Measurements from ENCODE around the gene ZNF593. TPM values are rescaled to one million over a fixed set of nuclear protein-coding genes. Genes with fewer than 3 reads are reported as not detected.
A peak's percentile ranks its signal among the peaks of the same experiment; 100 is the strongest.

The ZNF593 gene
- total RNA-seq, 1 donor from 2014 or later, result 35.9 TPM

DNA sequence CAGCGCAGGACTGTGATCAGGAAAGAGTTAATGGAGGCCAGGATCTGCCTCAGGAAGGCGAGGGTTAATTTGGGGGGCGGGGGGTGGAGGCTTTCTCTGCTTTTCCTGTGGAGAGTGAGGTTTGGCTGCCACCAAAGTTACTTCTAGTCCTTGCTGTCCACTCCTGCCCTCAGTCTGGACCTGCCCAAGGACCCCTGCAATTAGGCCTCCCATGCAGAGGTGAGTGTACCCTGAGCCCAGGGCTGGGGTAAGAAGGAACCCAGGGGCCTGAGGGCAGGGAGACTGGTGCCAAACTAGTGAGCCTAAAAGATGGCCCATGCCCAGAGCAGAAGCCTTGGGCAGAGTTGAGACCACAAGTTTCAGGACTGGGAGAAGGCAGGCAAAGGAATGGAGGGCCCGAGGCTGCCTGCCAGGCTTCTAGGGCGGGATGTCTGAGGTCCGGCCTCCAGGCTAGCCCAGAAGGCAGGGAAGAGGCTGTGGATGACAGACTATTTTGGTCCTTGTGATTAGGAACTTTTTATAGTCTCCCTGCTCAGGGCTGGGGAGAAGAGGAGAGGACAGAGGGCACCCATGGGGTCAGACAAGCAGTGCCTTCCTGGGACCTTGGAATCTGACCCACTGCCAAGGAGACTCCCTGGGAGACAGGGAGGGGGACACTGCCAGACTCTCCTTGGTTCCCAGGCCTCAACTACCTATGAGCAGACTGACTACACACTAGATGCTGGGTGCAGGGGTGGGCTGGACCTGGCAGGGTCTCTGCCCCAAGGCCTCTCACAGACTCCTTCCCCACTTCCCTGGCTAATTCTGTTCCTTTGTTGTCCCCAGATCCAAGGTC is 10.6 kb upstream of the ZNF593 start, which contains the start of gene FAM110D:
Gene FAM110D (plus strand): TSS at position 172 of the 835 bp plus-strand sequence. CDS start 2,213 bp downstream, outside the sequence.
- no peak within 1 kb of the TSS for H3K27ac Mint-ChIP-seq (ENCODE audit: unreplicated experiment)

DNA sequence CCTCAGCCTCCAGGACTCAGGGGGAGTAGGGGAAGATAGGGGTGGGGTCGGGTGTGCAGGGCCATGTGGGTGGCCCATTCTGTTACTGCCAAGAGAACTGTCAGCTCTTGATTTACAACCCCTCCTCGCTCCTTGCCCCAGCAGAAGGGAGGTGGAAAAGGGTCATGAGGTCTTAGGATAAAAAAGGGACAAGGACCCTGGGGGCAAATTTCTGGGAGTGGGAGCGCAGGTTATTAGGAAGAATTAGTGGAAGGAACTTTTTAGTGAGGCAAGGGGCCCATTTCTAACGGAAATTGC is 10.0 kb upstream of the ZNF593 start:
- H3K4me3 Mint-ChIP-seq (ENCODE audit: unreplicated experiment), result peak overlapping the region; percentile 38
- peaks cover 13% of the 10 kb centered on the region for H3K4me1 Mint-ChIP-seq (ENCODE audit: low read depth, unreplicated experiment)
- no peaks in the 10 kb centered on the region for H3K36me3 Mint-ChIP-seq (ENCODE audit: unreplicated experiment)
- no peak for DNase-seq
- peaks cover 10% of the 10 kb centered on the region for H3K27me3 Mint-ChIP-seq (ENCODE audit: unreplicated experiment)
- TF ChIP-seq, protein P1, sequence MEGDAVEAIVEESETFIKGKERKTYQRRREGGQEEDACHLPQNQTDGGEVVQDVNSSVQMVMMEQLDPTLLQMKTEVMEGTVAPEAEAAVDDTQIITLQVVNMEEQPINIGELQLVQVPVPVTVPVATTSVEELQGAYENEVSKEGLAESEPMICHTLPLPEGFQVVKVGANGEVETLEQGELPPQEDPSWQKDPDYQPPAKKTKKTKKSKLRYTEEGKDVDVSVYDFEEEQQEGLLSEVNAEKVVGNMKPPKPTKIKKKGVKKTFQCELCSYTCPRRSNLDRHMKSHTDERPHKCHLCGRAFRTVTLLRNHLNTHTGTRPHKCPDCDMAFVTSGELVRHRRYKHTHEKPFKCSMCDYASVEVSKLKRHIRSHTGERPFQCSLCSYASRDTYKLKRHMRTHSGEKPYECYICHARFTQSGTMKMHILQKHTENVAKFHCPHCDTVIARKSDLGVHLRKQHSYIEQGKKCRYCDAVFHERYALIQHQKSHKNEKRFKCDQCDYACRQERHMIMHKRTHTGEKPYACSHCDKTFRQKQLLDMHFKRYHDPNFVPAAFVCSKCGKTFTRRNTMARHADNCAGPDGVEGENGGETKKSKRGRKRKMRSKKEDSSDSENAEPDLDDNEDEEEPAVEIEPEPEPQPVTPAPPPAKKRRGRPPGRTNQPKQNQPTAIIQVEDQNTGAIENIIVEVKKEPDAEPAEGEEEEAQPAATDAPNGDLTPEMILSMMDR (IDR thresholded peaks at IDR 0.05; ENCODE audit: partially characterized antibody, unreplicated experiment), result no peak
- no peak overlapping the region for H3K27ac Mint-ChIP-seq (ENCODE audit: unreplicated experiment)
- H3K9me3 Mint-ChIP-seq (ENCODE audit: unreplicated experiment), result peaks cover 4% of the 10 kb centered on the region

More for the DNA sequence above, 10.6 kb upstream of the ZNF593 start, which contains the start of gene FAM110D:
- peak within 1 kb of the TSS; percentile 38 for H3K4me3 Mint-ChIP-seq (ENCODE audit: unreplicated experiment)
- TF ChIP-seq, protein P1 (IDR thresholded peaks at IDR 0.05; ENCODE audit: partially characterized antibody, unreplicated experiment), result no peak
- no peak for DNase-seq
- peaks cover 12% of the 10 kb centered on the region for H3K4me1 Mint-ChIP-seq (ENCODE audit: low read depth, unreplicated experiment)
- peaks cover 4% of the 10 kb centered on the region for H3K9me3 Mint-ChIP-seq (ENCODE audit: unreplicated experiment)
- no peaks in the 10 kb centered on the region for H3K36me3 Mint-ChIP-seq (ENCODE audit: unreplicated experiment)
- H3K27me3 Mint-ChIP-seq (ENCODE audit: unreplicated experiment), result peaks cover 7% of the 10 kb centered on the region

DNA sequence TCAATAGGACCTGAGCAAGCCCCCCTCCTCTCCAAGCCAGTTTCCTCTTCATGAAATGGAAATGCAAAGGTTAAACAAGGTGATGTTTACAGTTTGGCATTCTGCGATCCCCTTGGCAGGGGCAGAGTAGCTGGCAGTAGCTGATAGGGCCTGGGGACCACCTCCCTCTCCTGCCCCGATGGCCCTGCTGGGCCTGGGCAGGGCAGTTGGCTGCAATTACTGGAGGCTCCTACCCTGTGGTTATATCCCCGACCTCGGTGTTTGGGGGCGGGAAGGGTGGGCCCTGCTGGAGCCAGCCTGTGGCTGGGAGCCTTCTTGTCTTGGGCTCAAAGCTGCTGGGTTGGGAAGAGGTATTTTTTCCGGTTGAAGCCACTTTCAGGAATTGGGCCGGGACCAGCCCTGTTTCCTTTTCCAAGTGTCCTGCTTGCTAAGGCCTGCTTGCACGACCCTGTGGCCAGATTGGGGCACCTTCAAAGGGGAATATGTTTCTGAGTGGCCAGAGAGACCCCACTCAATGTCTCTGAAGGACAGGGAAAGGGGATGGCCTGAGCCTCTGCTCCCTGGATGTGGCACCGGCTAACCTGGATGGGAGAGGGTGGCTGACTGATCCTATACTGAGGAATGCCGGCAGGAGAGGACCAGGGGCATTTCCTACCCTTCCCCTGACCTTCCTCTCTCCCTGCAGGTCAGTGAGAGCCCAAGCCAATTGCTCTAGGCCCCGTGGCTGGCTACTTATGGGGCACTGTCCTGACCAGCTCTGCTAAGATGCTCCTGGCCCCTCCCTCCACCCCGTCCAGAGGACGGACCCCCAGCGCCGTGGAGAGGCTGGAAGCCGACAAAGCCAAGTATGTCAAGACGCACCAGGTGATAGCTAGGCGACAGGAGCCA is 8.9 kb upstream of the ZNF593 start:
- Mint-ChIP-seq H3K27me3 (ENCODE audit: unreplicated experiment) (peaks cover 7% of the 10 kb centered on the region), H3K4me3 (ENCODE audit: unreplicated experiment) (peak overlapping the region; percentile 72), H3K36me3 (ENCODE audit: unreplicated experiment) (no peaks in the 10 kb centered on the region), H3K27ac (ENCODE audit: unreplicated experiment) (no peak overlapping the region), H3K9me3 (ENCODE audit: unreplicated experiment) (peaks cover 4% of the 10 kb centered on the region), H3K4me1 (ENCODE audit: low read depth, unreplicated experiment) (peaks cover 20% of the 10 kb centered on the region)
- TF ChIP-seq, protein P1 (IDR thresholded peaks at IDR 0.05; ENCODE audit: partially characterized antibody, unreplicated experiment), result no peak
- DNase-seq, result no peak

DNA sequence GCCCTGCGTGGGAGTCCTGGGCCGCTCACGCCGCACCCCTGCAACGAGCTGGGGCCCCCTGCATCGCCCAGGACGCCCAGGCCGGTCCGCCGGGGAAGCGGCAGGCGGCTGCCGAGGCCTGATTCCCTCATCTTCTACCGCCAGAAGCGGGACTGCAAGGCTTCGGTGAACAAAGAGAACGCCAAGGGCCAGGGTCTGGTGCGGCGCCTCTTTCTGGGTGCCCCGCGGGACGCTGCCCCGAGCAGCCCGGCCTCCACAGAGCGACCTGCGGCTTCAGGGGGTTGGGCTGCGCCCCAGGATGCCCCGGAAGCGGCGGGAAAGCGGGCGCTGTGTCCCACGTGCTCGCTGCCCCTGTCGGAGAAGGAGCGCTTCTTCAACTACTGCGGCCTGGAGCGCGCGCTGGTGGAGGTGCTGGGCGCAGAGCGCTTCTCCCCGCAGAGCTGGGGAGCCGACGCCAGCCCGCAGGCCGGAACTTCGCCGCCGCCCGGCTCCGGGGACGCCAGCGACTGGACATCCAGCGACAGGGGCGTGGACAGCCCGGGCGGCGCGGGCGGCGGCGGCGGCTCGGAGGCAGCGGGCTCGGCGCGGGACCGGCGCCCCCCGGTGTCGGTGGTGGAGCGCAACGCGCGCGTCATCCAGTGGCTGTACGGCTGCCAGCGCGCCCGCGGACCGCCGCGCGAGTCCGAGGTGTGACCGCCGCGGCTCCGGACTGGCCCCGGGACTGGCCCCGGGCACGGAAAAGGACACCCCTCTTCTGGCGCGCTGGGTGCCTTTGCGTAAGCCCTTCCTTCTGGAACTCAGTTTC is 8.1 kb upstream of the ZNF593 start:
- Mint-ChIP-seq H3K36me3 (ENCODE audit: unreplicated experiment) (no peaks in the 10 kb centered on the region), H3K27me3 (ENCODE audit: unreplicated experiment) (peaks cover 7% of the 10 kb centered on the region), H3K9me3 (ENCODE audit: unreplicated experiment) (peaks cover 4% of the 10 kb centered on the region), H3K4me1 (ENCODE audit: low read depth, unreplicated experiment) (peaks cover 17% of the 10 kb centered on the region), H3K4me3 (ENCODE audit: unreplicated experiment) (peak overlapping the region; percentile 82), H3K27ac (ENCODE audit: unreplicated experiment) (peak overlapping the region; percentile 48)
- DNase-seq, result peak; percentile 76
- TF ChIP-seq, protein P1 (IDR thresholded peaks at IDR 0.05; ENCODE audit: partially characterized antibody, unreplicated experiment), result no peak
